Parathyroid adenoma (tissue), 2 donors: Measurements from ENCODE around the gene RPRD1A.
"Not testable (repeated sequence)": the region's sequence is repeated elsewhere in the genome, so short reads cannot be mapped to it uniquely, and the experiment has no call there.

Source experiments
- H2AFZ ChIP-seq: fragments of 300-600 bp; sonication (generic); one replicate; pipeline ENCODE4 v1.7.0; 2017; ENCODE audit warnings: antibody characterized with exemption, mild to moderate bottlenecking
- H3K27ac ChIP-seq: fragments of 300-600 bp; sonication (generic); one replicate; pipeline ENCODE4 v1.7.0; 2017
- H3K27me3 ChIP-seq: fragments of 300-600 bp; sonication (generic); one replicate; pipeline ENCODE4 v1.7.0; 2017; ENCODE audit warnings: low read length; ENCODE audit not compliant: control insufficient read depth, insufficient read depth
- H3K36me3 ChIP-seq: fragments of 300-600 bp; sonication (generic); one replicate; pipeline ENCODE4 v1.7.0; 2017; ENCODE audit warnings: low read length; ENCODE audit not compliant: control insufficient read depth, insufficient read depth
- H3K4me1 ChIP-seq: fragments of 300-600 bp; sonication (generic); one replicate; pipeline ENCODE4 v1.7.0; 2017; ENCODE audit warnings: control low read depth
- H3K4me2 ChIP-seq: fragments of 300-600 bp; sonication (generic); one replicate; pipeline ENCODE4 v1.7.0; 2017; ENCODE audit warnings: low read length
- H3K4me3 ChIP-seq: fragments of 300-600 bp; sonication (generic); one replicate; pipeline ENCODE4 v1.7.0; 2017; ENCODE audit warnings: low read depth, low read length
- H3K79me2 ChIP-seq: fragments of 300-600 bp; sonication (generic); one replicate; pipeline ENCODE4 v1.7.0; 2017; ENCODE audit warnings: control low read depth
- H3K9ac ChIP-seq: fragments of 300-600 bp; sonication (generic); one replicate; pipeline ENCODE4 v1.7.0; 2017; ENCODE audit warnings: mild to moderate bottlenecking
- H3K9me3 ChIP-seq: fragments of 300-600 bp; sonication (generic); one replicate; pipeline ENCODE4 v1.7.0; 2017; ENCODE audit warnings: low read length; ENCODE audit not compliant: control insufficient read depth
- TF ChIP-seq, protein P1 (sequence below): fragments of 300-600 bp; sonication (generic); IDR thresholded peaks from one replicate; pipeline ENCODE4 v1.7.0; 2017; ENCODE audit warnings: antibody characterized with exemption, mild to moderate bottlenecking
- donor health status: primary hyperparathyroidism.

RPRD1A gene

DNA sequence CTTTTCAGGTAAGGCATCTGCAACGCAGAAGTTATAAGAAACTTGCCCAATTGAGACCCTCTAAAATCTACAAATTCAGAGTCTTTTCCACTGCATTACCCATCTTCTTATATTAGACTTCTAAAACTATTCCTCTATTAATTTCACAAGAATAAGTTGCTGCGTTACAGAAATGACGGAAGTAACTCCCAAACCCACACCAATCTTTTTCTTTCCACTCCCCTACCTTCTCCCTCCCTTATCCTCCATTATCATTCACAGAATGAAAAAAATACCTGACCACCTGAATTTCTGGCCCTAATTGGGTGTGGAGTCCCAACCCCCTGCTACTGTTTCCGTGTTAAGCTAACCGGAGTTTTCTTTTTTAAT lies 689 bp downstream of the RPRD1A start:
- Histone ChIP-seq H3K4me3 (peak overlapping the region; percentile 82), H3K27ac (peak overlapping the region; percentile 68), H3K27me3 (no peaks in the 10 kb centered on the region), H3K4me1 (peaks cover 3% of the 10 kb centered on the region), H3K9me3 (no peaks in the 10 kb centered on the region), H3K9ac (peak overlapping the region; percentile 89), H3K4me2 (peak overlapping the region; percentile 54), H3K36me3 (no peaks in the 10 kb centered on the region), H2AFZ (peak overlapping the region; percentile 76), H3K79me2 (peaks cover 24% of the 10 kb centered on the region)
- TF ChIP-seq, protein P1, sequence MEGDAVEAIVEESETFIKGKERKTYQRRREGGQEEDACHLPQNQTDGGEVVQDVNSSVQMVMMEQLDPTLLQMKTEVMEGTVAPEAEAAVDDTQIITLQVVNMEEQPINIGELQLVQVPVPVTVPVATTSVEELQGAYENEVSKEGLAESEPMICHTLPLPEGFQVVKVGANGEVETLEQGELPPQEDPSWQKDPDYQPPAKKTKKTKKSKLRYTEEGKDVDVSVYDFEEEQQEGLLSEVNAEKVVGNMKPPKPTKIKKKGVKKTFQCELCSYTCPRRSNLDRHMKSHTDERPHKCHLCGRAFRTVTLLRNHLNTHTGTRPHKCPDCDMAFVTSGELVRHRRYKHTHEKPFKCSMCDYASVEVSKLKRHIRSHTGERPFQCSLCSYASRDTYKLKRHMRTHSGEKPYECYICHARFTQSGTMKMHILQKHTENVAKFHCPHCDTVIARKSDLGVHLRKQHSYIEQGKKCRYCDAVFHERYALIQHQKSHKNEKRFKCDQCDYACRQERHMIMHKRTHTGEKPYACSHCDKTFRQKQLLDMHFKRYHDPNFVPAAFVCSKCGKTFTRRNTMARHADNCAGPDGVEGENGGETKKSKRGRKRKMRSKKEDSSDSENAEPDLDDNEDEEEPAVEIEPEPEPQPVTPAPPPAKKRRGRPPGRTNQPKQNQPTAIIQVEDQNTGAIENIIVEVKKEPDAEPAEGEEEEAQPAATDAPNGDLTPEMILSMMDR = no peak

DNA sequence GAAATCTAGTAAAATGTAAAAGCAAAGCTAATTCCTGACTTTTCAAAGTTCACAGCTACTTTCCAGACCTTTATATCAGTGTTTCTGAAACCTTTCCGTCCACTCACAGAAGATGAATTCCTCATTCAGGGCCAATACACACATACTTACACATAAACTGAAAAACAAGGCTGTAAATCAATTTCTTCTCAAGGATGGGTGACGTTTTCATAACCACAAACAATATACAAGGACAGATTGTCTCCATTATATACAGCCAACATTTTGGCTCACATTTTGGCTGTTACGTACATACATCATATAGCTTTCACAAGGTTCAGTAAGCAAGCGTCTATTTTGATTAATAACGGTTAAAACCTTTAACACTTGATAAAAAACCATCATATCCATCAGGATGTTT lies 1.4 kb downstream of the RPRD1A start:
- peaks cover 24% of the 10 kb centered on the region for H3K79me2 ChIP-seq
- peak overlapping the region; percentile 82 for H3K4me3 ChIP-seq
- no peaks in the 10 kb centered on the region for H3K9me3 ChIP-seq
- no peak overlapping the region for H3K27ac ChIP-seq
- H3K4me2 ChIP-seq = peak overlapping the region; percentile 54
- H2AFZ ChIP-seq = no peak overlapping the region
- peaks cover 3% of the 10 kb centered on the region for H3K4me1 ChIP-seq
- no peaks in the 10 kb centered on the region for H3K36me3 ChIP-seq
- no peaks in the 10 kb centered on the region for H3K27me3 ChIP-seq
- H3K9ac ChIP-seq = no peak overlapping the region
- TF ChIP-seq, protein P1 = no peak

DNA sequence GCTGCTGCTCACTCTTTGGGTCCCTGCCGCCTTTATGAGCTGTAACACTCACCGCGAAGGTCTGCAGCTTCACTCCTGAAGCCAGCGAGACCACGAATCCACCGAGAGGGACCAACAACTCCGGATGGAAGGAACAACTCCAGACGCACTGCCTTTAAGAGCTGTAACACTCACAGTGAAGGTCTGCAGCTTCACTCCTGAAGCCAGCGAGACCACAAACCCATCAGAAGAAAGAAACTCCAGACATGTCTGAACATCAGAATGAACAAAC lies 2.6 kb downstream of the RPRD1A start:
- H2AFZ ChIP-seq, H3K27me3 ChIP-seq, H3K27ac ChIP-seq, H3K9me3 ChIP-seq, H3K4me2 ChIP-seq, H3K9ac ChIP-seq, H3K36me3 ChIP-seq, H3K4me3 ChIP-seq, H3K4me1 ChIP-seq: not testable (repeated sequence)
- H3K79me2 ChIP-seq = peaks cover 34% of the 10 kb centered on the region

DNA sequence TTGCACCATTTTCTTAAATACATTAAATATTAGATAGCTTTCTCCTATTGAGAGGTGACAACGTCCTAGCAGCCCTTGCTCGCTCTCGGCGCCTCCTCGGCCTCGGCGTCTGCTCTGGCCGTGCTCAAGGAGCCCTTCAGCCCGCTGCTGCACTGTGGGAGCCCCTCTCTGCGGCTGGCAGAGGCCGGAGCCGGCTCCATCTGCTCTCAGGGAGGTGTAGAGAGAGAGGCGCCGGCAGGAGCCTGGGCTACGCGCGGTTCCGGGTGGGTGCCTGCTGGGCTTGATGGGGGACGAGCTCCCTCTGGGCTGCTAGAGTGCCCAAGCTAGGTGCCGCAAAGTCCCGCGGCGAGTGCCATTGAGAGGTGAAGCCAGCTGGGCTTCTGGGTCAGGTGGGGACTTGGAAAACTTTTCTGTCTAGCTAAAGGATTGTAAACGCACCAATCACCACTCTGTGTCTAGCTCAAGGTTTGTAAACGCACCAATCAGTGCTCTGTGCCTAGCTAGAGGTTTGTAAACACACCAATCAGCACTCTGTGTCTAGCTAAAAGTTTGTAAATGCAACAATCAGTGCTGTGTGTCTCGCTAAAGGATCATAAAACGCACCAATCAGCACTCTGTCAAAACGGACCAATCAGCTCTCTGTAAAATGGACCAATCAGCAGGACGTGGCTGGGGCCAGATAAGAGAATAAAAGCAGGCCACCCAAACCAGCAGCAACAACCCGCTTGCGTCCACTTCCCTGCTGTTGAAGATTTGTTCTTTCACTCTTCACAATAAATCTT lies 3.1 kb downstream of the RPRD1A start:
- TF ChIP-seq, protein P1 = no peak
- no peak overlapping the region for H3K4me3 ChIP-seq
- no peaks in the 10 kb centered on the region for H3K9me3 ChIP-seq
- peaks cover 3% of the 10 kb centered on the region for H3K4me1 ChIP-seq
- no peak overlapping the region for H3K9ac ChIP-seq
- H3K36me3 ChIP-seq = no peaks in the 10 kb centered on the region
- H3K79me2 ChIP-seq = peaks cover 34% of the 10 kb centered on the region
- no peak overlapping the region for H2AFZ ChIP-seq
- no peak overlapping the region for H3K27ac ChIP-seq
- no peaks in the 10 kb centered on the region for H3K27me3 ChIP-seq
- no peak overlapping the region for H3K4me2 ChIP-seq

DNA sequence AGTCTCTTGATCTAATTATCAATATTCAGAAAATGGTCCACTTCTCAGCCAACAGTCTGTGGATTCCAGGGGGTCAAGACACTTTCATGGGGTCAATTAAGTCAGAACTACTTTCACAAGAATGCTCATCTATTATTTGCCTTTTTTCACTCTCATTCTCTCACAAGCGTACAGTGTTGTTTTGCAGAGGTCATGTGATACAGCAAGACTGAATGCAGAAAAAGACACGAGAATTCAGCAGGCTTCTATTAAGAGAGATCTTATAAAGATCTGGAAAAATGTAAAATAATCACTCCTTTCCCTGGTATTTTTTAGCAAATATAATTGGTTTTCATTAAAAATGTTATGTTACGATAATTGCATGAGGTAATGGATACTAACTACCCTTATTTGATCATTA lies 8.7 kb downstream of the RPRD1A start:
- peaks cover 34% of the 10 kb centered on the region for H3K79me2 ChIP-seq
- H3K27ac ChIP-seq = no peak overlapping the region
- no peaks in the 10 kb centered on the region for H3K4me1 ChIP-seq
- TF ChIP-seq, protein P1 = no peak
- no peak overlapping the region for H3K9ac ChIP-seq
- H3K4me2 ChIP-seq = no peak overlapping the region
- no peaks in the 10 kb centered on the region for H3K9me3 ChIP-seq
- no peak overlapping the region for H2AFZ ChIP-seq
- no peaks in the 10 kb centered on the region for H3K36me3 ChIP-seq
- no peak overlapping the region for H3K4me3 ChIP-seq
- H3K27me3 ChIP-seq = no peaks in the 10 kb centered on the region
